Nephron (organoid): Measurements from ENCODE around the gene FMN2.

ENCODE experiments used
- H3K27ac Mint-ChIP-seq, 3 experiments: 2 replicates each; pipeline ENCODE4 v1.8.0; 2020; ENCODE audit warnings: mixed read lengths in 3 of 3, mild to moderate bottlenecking in 2 of 3, moderate library complexity in 1 of 3
- H3K27me3 Mint-ChIP-seq: 2 replicates; pipeline ENCODE4 v1.8.0; 2021; ENCODE audit warnings: low read depth, mild to moderate bottlenecking, moderate library complexity, mixed read lengths
- H3K36me3 Mint-ChIP-seq: 2 replicates; pipeline ENCODE4 v1.8.0; 2020; ENCODE audit warnings: low read depth, mixed read lengths
- H3K4me1 Mint-ChIP-seq: 2 replicates; pipeline ENCODE4 v1.8.0; 2020; ENCODE audit warnings: mixed read lengths
- H3K4me3 Mint-ChIP-seq, 3 experiments: 2 replicates each; pipeline ENCODE4 v1.8.0; 2020; ENCODE audit warnings: mild to moderate bottlenecking in 3 of 3, mixed read lengths in 3 of 3, moderate library complexity in 2 of 3
- H3K9me3 Mint-ChIP-seq: 2 replicates; pipeline ENCODE4 v1.8.0; 2020; ENCODE audit warnings: mixed read lengths
- CTCF ChIP-seq, 3 experiments: fragments of 200-600 bp; sonication (generic); IDR thresholded peaks; one replicate each; pipeline ENCODE4 v1.5.0; 2021; ENCODE audit warnings: antibody characterized with exemption in 3 of 3; ENCODE audit not compliant: unreplicated experiment in 3 of 3

The FMN2 gene

GRCh38 chr1:240164742-240165141 is 73.1 kb downstream of the FMN2 start:
- Mint-ChIP-seq H3K27ac (no peak overlapping the region), H3K36me3 (no peaks in the 10 kb centered on the region), H3K4me1 (no peaks in the 10 kb centered on the region), H3K27me3 (no peaks in the 10 kb centered on the region), H3K9me3 (peaks cover 25% of the 10 kb centered on the region), H3K4me3 (no peak overlapping the region)
- TF ChIP-seq CTCF (IDR thresholded peaks at IDR 0.05; ENCODE audit: unreplicated experiment in 3 of 3), result no peak

GRCh38 chr1:240169188-240169587 is 77.5 kb downstream of the FMN2 start:
- TF ChIP-seq CTCF (IDR thresholded peaks at IDR 0.05; ENCODE audit: unreplicated experiment in 3 of 3), result no peak
- H3K27me3 Mint-ChIP-seq, result peaks cover 3% of the 10 kb centered on the region
- H3K9me3 Mint-ChIP-seq, result peaks cover 14% of the 10 kb centered on the region
- no peaks in the 10 kb centered on the region for H3K4me1 Mint-ChIP-seq
- no peaks in the 10 kb centered on the region for H3K36me3 Mint-ChIP-seq
- H3K4me3 Mint-ChIP-seq, result no peak overlapping the region
- H3K27ac Mint-ChIP-seq, result no peak overlapping the region

GRCh38 chr1:240170266-240170665 is 78.6 kb downstream of the FMN2 start:
- Mint-ChIP-seq H3K9me3 (peaks cover 5% of the 10 kb centered on the region), H3K4me1 (no peaks in the 10 kb centered on the region), H3K27ac (no peak overlapping the region), H3K4me3 (no peak overlapping the region), H3K36me3 (no peaks in the 10 kb centered on the region), H3K27me3 (peaks cover 3% of the 10 kb centered on the region)
- no peak for TF ChIP-seq CTCF (IDR thresholded peaks at IDR 0.05; ENCODE audit: unreplicated experiment in 3 of 3)

GRCh38 chr1:240170806-240171205 is 79.1 kb downstream of the FMN2 start:
- Mint-ChIP-seq H3K4me1 (no peaks in the 10 kb centered on the region), H3K27ac (no peak overlapping the region), H3K27me3 (peaks cover 3% of the 10 kb centered on the region), H3K36me3 (no peaks in the 10 kb centered on the region), H3K9me3 (peaks cover under 1% of the 10 kb centered on the region), H3K4me3 (no peak overlapping the region)
- TF ChIP-seq CTCF (IDR thresholded peaks at IDR 0.05; ENCODE audit: unreplicated experiment in 3 of 3), result no peak

GRCh38 chr1:240171907-240172306 is 80.2 kb downstream of the FMN2 start:
- Mint-ChIP-seq H3K27me3 (peaks cover 3% of the 10 kb centered on the region), H3K4me3 (no peak overlapping the region), H3K27ac (no peak overlapping the region), H3K9me3 (no peaks in the 10 kb centered on the region), H3K4me1 (no peaks in the 10 kb centered on the region), H3K36me3 (no peaks in the 10 kb centered on the region)
- TF ChIP-seq CTCF (IDR thresholded peaks at IDR 0.05; ENCODE audit: unreplicated experiment in 3 of 3), result no peak

- no peak for TF ChIP-seq CTCF (IDR thresholded peaks at IDR 0.05; ENCODE audit: unreplicated experiment in 3 of 3)
- Mint-ChIP-seq H3K4me1 (no peaks in the 10 kb centered on the region), H3K4me3 (no peak overlapping the region), H3K9me3 (no peaks in the 10 kb centered on the region), H3K27me3 (peaks cover 3% of the 10 kb centered on the region), H3K36me3 (no peaks in the 10 kb centered on the region), H3K27ac (no peak overlapping the region)
Measured at GRCh38 chr1:240173836-240174235, 82.2 kb downstream of the FMN2 start.
